ENCODE measurements around the gene NCK2.

NCK2 gene

GRCh38 chr2:105790461-105791149 is 45.9 kb downstream of the NCK2 start:
- no peak for DNase-seq (ENCODE audit: low read depth)

GRCh38 chr2:105791229-105791628 is 46.5 kb downstream of the NCK2 start:
- DNase-seq (ENCODE audit: low read depth): no peak

GRCh38 chr2:105792561-105792960 is 47.8 kb downstream of the NCK2 start:
- DNase-seq (ENCODE audit: low read depth): no peak

DNA sequence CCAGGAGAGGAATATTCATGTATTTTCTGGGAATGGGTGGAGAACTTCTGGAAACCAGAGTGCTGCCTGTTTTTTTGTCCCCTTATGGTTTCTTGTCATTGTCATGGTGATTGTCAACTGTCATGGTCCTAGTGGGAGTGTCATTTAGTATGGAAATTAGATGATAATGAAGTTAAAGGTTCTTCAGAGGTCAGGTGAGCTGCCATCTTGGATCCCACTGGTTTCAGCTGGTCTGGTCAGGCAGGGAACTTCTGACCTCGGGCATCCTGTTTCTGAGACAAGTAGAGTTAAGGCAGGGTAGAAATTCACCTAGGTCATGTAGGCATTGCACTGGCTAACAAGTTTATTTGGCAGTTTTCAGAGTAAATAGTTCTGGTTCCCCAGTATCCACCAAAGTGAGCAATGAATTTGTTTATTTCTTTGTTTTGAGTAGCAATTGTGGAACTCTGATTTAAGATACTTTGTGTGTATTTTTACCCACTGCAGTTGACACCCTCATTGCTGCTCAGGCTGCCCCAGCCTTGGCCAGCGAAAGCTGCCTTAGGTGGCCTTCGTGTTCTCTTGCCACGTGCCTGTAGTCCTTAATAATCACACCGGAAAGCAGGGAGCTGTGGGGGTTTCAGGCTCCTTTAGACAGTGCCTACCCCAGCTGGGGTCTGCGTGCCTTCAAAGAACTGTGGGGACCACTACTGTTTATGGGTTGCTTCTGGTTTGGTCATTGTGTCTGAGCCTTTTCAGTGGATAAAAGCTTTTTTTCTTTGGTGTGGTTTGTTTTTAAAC is 48.7 kb downstream of the NCK2 start:
- DNase-seq (ENCODE audit: low read depth): no peak

DNA sequence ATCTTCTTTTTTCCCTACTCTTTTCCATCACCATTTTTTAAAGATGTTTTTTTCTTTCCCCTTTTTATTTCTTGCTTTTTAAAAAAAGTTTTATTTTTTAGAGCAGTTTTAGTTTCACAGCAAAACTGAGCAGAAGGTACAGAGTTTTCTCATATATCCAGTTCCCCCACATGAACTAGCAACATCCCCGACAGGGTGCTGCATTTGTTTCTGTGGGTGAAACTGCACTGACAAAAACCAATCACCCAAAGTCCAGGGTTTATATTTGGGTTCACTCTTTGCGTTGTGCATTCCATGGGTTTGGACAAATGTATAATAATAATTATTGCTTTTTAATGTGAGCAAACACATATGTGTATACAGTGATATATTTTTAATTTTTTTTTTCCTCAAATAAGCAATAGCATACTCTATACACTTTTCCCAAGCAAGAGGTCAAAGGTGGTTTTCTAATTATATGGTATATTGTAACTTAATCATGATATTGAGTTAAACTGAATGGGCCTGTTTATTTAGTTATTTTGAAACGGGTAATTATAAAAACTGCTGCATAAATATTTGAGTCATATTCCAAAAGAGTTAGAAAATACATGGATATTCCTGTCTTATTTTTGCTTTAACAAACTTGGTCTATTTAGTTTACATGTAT is 50.3 kb downstream of the NCK2 start:
- no peak for DNase-seq (ENCODE audit: low read depth)

GRCh38 chr2:105795575-105795934 is 50.8 kb downstream of the NCK2 start:
- DNase-seq (ENCODE audit: low read depth): no peak

GRCh38 chr2:105796131-105796638 is 51.5 kb downstream of the NCK2 start:
- DNase-seq (ENCODE audit: low read depth): no peak

DNA sequence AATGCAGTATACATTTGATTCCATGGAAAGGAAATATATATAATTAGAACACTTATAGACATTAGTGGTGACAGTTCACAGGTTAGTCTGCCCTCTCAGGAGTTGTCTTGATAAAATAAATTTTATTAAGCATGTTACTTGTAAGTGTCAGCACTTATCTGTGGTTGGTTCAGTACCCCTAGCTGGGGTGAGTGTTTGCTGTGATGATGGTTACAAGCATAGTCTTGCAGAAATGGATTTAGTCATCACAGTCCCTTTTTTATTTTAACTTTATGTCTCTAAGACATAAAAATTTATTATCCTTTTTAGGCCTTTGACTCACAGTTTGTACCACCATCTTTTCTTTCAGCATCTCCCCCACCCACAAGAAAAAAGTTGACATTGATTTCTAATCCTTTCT is 52.1 kb downstream of the NCK2 start:
- no peak for DNase-seq (ENCODE audit: low read depth)

- DNase-seq (ENCODE audit: low read depth): no peak
These were observed 52.6 kb downstream of the NCK2 start for GRCh38 chr2:105797298-105797819.

GRCh38 chr2:105798595-105798994 is 53.9 kb downstream of the NCK2 start:
- DNase-seq (ENCODE audit: low read depth): no peak

GRCh38 chr2:105800036-105800713 is 55.5 kb downstream of the NCK2 start:
- no peak for DNase-seq (ENCODE audit: low read depth)

DNA sequence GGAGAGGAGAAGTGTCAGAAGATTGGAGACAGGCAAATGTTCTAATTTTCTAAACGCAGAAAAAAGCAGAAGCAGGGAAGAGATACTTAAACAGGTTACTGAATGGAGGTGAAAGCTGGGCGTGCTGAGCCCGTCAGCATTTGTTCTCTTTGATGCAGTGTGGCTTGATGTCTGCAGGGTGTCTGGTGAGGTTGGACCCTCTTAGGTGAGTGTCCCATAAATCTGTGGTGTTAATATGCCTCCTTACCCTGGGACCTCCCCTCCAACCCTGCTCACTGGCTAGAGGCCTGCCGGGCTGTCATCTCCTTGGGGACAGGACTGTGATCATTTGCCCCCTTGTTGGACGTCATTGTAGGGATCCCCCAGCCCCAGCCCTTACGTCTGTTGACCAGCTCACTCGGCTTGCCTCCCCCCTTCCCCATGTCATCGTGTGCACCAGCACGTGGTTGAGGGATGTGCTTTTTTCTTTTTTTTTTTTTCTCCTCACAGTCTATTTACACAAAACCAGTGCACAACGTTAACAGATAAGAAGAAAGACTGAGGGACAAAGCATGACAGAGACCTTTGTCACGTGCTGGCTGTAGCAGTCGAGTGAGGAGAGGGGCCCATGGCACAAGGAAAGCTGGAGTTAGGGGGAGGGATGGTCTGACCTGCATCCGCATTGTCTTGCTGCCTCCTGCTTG is 56.4 kb downstream of the NCK2 start:
- DNase-seq (ENCODE audit: low read depth): no peak

DNA sequence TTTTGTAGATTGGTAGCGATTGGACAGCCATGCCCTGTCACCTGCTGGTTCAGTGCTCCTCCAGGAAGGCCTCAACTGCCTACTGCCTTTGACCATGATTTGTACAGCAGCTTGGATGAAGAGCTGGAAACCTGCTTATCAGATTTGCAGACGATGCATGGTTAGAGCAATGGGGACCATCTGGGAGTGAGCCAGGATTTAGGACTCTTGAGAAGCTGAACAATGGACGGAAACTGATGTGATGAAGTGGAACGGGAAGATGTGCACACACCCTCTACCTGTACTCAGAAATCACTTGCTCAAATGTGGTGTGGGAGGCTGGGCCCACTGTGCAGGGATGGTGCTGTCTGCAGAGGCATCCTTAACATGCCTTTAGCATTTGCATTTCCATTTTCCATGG is 57.2 kb downstream of the NCK2 start:
- no peak for DNase-seq (ENCODE audit: low read depth)

- DNase-seq (ENCODE audit: low read depth): peak; percentile 72
These were observed 57.9 kb downstream of the NCK2 start for GRCh38 chr2:105802587-105802986.

GRCh38 chr2:105803337-105803736 is 58.6 kb downstream of the NCK2 start:
- no peak for DNase-seq (ENCODE audit: low read depth)

DNA sequence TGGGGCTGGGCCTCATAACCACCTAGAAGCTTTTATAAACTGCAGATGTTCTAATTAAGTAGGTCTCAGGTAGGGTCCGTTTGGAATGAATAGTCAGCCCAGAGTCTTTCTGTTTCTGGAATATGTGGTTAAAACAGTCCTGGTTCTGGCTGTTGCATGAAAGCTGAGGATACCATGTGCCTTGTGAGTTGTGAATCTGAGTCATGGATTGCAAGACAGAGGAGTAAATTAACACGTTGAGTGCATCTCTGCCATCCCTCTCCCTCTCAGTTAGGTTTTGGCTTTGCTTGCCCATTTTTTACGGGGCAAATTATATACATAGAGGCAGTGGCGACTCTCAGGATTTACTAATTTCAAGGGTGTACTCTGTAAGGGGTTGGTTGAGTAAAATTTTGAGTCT is 59.1 kb downstream of the NCK2 start:
- DNase-seq (ENCODE audit: low read depth): no peak

GRCh38 chr2:105804266-105804665 is 59.6 kb downstream of the NCK2 start:
- no peak for DNase-seq (ENCODE audit: low read depth)

GRCh38 chr2:105806996-105807395 is 62.3 kb downstream of the NCK2 start:
- DNase-seq (ENCODE audit: low read depth): no peak

DNA sequence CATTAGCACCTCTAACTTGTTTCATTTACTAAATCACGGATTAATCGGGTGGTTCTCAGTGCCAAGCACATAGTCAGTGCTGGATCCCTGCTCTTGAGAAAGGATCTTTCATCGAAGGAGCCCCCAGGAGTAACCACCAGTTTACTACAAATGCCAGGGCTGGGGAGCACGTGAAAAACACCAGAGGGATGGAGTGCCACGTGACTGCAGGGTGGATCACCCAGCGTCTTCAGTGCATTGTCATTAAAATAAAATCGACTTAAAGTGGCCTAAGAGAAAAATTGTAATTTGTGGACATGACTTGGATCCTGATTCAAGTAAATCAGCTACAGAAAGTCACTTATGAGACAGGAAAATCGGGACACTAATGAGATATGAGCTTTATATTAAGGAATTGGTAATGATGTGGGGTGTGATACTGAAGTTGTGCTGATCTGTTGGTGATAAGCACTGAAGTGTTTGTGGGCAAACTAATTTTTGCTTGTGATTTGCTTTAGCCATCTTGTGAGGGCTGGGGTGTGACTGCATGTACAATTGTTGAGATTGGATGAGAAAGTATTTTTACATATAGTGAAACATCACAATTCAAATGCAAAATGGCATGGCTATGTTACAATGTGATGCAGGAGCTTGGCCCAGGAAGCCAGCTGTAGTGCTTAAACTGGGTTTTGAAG is 63.8 kb downstream of the NCK2 start:
- DNase-seq (ENCODE audit: low read depth): no peak

DNA sequence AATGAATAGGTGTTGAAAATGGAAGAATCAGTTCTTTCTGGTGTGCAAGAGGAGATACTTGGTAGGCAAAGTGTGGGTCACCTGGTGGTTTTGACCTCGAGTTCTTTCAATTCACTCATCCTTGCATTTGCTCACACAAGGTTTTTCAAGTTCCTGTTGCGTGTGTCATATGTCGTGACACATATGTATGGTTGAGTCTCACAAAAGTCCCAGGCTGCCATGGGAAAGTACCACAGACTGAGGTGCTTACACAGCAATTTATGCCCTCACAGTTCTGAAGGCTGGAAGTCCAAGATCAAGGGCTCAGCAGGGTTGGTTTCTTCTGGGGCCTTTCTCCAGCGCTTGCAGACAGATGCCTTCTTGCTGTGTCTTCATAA is 64.4 kb downstream of the NCK2 start:
- DNase-seq (ENCODE audit: low read depth): no peak

- DNase-seq (ENCODE audit: low read depth): no peak
These were observed 65.0 kb downstream of the NCK2 start for GRCh38 chr2:105809723-105810122.

Measured in T follicular helper cell (primary cell).